WTC11 (cell line): ENCODE results near the gene TTC28.

Experiments used
- ATF2 ChIP-seq: sonication (generic); formaldehyde crosslinking; IDR thresholded peaks from 2 replicates; pipeline ENCODE4 v1.8.1; 2022; ENCODE audit warnings: low read depth, missing genetic modification reagents, borderline replicate concordance
- ATF3 ChIP-seq: sonication (generic); formaldehyde crosslinking; conservative IDR thresholded peaks from 2 replicates; pipeline ENCODE4 v1.8.1; 2022; ENCODE audit warnings: mild to moderate bottlenecking, missing genetic modification reagents
- CREB1 ChIP-seq: sonication (generic); formaldehyde crosslinking; IDR thresholded peaks from 2 replicates; pipeline ENCODE4 v1.8.0; 2023; ENCODE audit warnings: mild to moderate bottlenecking, missing genetic modification reagents
- CREM ChIP-seq: sonication (generic); formaldehyde crosslinking; IDR thresholded peaks from 2 replicates; pipeline ENCODE4 v1.8.1; 2022; ENCODE audit warnings: mild to moderate bottlenecking, missing genetic modification reagents, moderate library complexity
- CTCF ChIP-seq: fragments of 200-600 bp; IDR thresholded peaks from 2 replicates; pipeline ENCODE4 v1.8.0; 2022; ENCODE audit warnings: antibody characterized with exemption
- ELF4 ChIP-seq: sonication (generic); formaldehyde crosslinking; IDR thresholded peaks from 2 replicates; pipeline ENCODE4 v1.8.1; 2022; ENCODE audit warnings: low read depth, mild to moderate bottlenecking, moderate library complexity, missing genetic modification reagents
- FOXP1 ChIP-seq: sonication (generic); formaldehyde crosslinking; IDR thresholded peaks from 2 replicates; pipeline ENCODE4 v1.8.0; 2022; ENCODE audit warnings: missing genetic modification reagents, mild to moderate bottlenecking, moderate library complexity, borderline replicate concordance
- PRDM15 ChIP-seq: sonication (generic); formaldehyde crosslinking; IDR thresholded peaks from 2 replicates; pipeline ENCODE4 v1.8.0; 2022; ENCODE audit warnings: missing genetic modification reagents
- SMAD4 ChIP-seq: sonication (generic); formaldehyde crosslinking; IDR thresholded peaks from 2 replicates; pipeline ENCODE4 v1.8.0; 2022; ENCODE audit warnings: mild to moderate bottlenecking, missing genetic modification reagents
- SOX15 ChIP-seq: fragments of 250-450 bp; sonication (Bioruptor Pico); IDR thresholded peaks from 2 replicates; pipeline ENCODE4 v1.9.0; 2021; ENCODE audit warnings: mild to moderate bottlenecking
- TEAD4 ChIP-seq: sonication (generic); formaldehyde crosslinking; IDR thresholded peaks from 2 replicates; pipeline ENCODE4 v1.8.0; 2022; ENCODE audit warnings: mild to moderate bottlenecking, missing genetic modification reagents
- ZNF121 ChIP-seq: sonication (generic); formaldehyde crosslinking; IDR thresholded peaks from 2 replicates; pipeline ENCODE4 v1.8.0; 2023; ENCODE audit warnings: missing genetic modification reagents
- TF ChIP-seq, protein P1 (sequence below): sonication (generic); formaldehyde crosslinking; conservative IDR thresholded peaks from 2 replicates; pipeline ENCODE4 v1.8.1; 2023; ENCODE audit warnings: mild to moderate bottlenecking, low read depth, missing genetic modification reagents, moderate library complexity
- TF ChIP-seq, protein P2 (sequence below): sonication (generic); formaldehyde crosslinking; IDR thresholded peaks from 2 replicates; pipeline ENCODE4 v1.8.0; 2022; ENCODE audit warnings: mild to moderate bottlenecking, missing genetic modification reagents

DNA sequence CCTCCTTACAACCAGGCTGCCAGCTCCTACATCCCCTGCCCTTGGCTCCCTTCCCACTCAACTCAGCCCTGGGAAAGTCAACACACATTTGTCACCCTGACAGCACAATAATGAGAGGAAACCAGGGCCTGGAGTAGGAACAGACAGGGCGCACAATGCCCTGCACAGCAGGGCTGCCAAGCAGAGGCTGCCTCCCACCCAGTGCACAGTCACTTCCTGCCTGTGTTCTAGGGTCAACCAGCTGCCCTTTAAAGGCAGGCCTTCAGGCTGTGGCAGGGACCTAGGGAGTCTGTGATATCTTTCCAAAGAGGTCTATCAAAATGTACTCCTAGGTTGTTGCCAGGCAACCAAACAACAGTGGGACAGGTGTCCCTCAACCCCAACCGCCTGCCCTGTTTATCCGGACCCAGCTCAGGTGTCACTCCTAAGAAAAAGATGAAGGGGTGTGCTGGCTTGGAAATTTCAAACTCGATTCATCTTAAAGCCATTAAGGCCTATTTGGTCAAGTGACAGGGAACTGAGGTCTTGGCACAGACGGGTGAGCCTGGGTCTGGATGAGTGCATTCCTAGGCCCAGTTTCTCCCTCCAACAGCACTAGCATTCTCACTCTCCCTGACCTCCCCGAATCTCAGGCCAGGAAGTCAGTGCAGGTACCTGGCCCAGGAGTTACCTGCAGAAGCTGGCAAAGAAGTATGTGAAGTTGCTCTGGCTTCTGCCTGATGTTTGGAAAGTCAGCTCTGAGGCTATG lies 650.3 kb downstream of the TTC28 start:
- TF ChIP-seq TEAD4 (CRISPR knock-in tag): no peak
- TF ChIP-seq SOX15 (CRISPR knock-in tag): no peak
- no peak for TF ChIP-seq ELF4 (CRISPR knock-in tag)
- TF ChIP-seq CREM: no peak
- no peak for TF ChIP-seq ZNF121
- no peak for TF ChIP-seq CTCF
- TF ChIP-seq CREB1 (CRISPR knock-in tag): no peak
- TF ChIP-seq ATF2 (CRISPR knock-in tag): no peak
- no peak for TF ChIP-seq PRDM15 (CRISPR knock-in tag)
- TF ChIP-seq, protein P1, sequence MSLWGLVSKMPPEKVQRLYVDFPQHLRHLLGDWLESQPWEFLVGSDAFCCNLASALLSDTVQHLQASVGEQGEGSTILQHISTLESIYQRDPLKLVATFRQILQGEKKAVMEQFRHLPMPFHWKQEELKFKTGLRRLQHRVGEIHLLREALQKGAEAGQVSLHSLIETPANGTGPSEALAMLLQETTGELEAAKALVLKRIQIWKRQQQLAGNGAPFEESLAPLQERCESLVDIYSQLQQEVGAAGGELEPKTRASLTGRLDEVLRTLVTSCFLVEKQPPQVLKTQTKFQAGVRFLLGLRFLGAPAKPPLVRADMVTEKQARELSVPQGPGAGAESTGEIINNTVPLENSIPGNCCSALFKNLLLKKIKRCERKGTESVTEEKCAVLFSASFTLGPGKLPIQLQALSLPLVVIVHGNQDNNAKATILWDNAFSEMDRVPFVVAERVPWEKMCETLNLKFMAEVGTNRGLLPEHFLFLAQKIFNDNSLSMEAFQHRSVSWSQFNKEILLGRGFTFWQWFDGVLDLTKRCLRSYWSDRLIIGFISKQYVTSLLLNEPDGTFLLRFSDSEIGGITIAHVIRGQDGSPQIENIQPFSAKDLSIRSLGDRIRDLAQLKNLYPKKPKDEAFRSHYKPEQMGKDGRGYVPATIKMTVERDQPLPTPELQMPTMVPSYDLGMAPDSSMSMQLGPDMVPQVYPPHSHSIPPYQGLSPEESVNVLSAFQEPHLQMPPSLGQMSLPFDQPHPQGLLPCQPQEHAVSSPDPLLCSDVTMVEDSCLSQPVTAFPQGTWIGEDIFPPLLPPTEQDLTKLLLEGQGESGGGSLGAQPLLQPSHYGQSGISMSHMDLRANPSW: no peak
- TF ChIP-seq, protein P2, sequence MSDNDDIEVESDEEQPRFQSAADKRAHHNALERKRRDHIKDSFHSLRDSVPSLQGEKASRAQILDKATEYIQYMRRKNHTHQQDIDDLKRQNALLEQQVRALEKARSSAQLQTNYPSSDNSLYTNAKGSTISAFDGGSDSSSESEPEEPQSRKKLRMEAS (CRISPR knock-in tag): no peak
- TF ChIP-seq ATF3: no peak
- TF ChIP-seq FOXP1 (CRISPR knock-in tag): no peak
- no peak for TF ChIP-seq SMAD4 (CRISPR knock-in tag)
